NB4 (cell line): ENCODE results near the gene LMO4.

ENCODE experiments used
- MAX ChIP-seq: IDR thresholded peaks from 2 replicates; pipeline ENCODE4 v1.6.1; 2011; ENCODE audit warnings: low read depth, low read length
- MYC ChIP-seq: IDR thresholded peaks from 2 replicates; pipeline ENCODE4 v1.6.1; 2011; ENCODE audit warnings: low read depth, low read length
- POLR2A ChIP-seq: IDR thresholded peaks from 2 replicates; pipeline ENCODE4 v1.6.1; 2011; ENCODE audit warnings: mild to moderate bottlenecking; ENCODE audit not compliant: insufficient read length; ENCODE audit errors: extremely low read depth
- TF ChIP-seq, protein P1 (sequence below): IDR thresholded peaks from one replicate; pipeline ENCODE4 v1.5.1; 2012; ENCODE audit warnings: low read depth, low read length

- TF ChIP-seq MAX: no peak
- TF ChIP-seq, protein P1, sequence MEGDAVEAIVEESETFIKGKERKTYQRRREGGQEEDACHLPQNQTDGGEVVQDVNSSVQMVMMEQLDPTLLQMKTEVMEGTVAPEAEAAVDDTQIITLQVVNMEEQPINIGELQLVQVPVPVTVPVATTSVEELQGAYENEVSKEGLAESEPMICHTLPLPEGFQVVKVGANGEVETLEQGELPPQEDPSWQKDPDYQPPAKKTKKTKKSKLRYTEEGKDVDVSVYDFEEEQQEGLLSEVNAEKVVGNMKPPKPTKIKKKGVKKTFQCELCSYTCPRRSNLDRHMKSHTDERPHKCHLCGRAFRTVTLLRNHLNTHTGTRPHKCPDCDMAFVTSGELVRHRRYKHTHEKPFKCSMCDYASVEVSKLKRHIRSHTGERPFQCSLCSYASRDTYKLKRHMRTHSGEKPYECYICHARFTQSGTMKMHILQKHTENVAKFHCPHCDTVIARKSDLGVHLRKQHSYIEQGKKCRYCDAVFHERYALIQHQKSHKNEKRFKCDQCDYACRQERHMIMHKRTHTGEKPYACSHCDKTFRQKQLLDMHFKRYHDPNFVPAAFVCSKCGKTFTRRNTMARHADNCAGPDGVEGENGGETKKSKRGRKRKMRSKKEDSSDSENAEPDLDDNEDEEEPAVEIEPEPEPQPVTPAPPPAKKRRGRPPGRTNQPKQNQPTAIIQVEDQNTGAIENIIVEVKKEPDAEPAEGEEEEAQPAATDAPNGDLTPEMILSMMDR: no peak
- no peak for TF ChIP-seq POLR2A
- TF ChIP-seq MYC: no peak
Observed at GRCh38 chr1:87318806-87319205, 9.9 kb upstream of the LMO4 start.
